DMS53 treated with DMSO at 0.1 percent for 48 hours (cell line): Measurements from ENCODE around the gene ARHGAP26.
A peak's percentile ranks its signal among the peaks of the same experiment; 100 is the strongest.

ENCODE experiments used
- DNase-seq: peaks from one replicate; lab custom pipeline; 2025; ENCODE audit not compliant: unreplicated experiment; lab: John Stamatoyannopoulos, UW

ARHGAP26 gene

GRCh38 chr5:143054480-143054941 is 284.3 kb downstream of the ARHGAP26 start:
- no peak for DNase-seq

DNA sequence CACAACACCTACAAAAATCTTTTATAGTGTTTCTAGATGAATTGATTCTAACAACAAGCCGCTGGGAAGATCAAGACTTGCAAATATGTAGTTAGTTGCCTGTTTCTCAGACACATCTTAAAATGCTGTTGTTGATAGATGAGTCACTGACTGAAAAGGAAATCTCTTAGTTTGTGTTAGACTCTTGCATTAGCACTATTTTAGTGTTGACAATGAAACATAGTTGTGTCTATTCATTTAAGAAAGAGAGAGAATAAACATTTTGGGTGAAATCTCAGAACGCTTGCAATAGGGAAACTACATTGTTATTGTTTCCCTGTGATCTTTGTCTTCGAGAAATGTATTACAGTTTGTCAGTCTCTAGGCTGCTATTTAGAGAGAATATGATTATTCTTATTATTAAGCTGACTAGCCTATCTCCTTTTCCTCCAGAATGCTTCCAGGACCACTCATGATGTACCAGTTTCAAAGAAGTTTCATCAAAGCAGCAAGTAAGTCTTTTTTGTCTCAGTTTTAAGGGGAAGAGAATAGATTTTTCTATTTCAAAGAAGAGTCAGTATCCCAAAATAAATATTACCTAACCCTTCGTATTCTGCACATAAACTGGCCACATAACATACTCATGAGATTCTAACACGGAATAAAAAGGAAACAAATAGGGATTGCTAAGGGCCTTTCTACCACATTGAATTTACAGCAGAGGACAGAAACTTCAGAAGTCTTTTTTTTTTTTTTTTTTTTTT is 285.6 kb downstream of the ARHGAP26 start:
- DNase-seq, result no peak

DNA sequence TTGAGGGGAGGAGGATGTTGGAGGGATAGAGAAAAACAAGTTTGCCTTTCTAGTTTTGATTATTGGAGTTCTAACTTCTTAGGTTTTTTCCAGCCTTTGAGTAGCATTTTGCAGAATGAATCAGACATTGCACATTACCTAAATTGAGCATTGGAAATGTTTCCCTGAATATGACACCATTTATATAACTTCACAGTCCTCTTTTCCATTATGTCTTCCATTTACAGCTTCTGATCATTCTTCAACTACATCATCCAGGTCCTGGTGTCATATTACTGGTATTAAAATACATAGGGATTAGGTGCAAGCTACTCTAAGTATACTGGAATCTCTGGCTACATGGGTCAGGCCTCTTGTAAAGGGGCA is 286.1 kb downstream of the ARHGAP26 start:
- no peak for DNase-seq

GRCh38 chr5:143056792-143057579 is 286.8 kb downstream of the ARHGAP26 start:
- no peak for DNase-seq

- no peak for DNase-seq
These were observed 287.4 kb downstream of the ARHGAP26 start for GRCh38 chr5:143057580-143057999.

GRCh38 chr5:143059355-143059754 is 289.2 kb downstream of the ARHGAP26 start:
- DNase-seq, result no peak

DNA sequence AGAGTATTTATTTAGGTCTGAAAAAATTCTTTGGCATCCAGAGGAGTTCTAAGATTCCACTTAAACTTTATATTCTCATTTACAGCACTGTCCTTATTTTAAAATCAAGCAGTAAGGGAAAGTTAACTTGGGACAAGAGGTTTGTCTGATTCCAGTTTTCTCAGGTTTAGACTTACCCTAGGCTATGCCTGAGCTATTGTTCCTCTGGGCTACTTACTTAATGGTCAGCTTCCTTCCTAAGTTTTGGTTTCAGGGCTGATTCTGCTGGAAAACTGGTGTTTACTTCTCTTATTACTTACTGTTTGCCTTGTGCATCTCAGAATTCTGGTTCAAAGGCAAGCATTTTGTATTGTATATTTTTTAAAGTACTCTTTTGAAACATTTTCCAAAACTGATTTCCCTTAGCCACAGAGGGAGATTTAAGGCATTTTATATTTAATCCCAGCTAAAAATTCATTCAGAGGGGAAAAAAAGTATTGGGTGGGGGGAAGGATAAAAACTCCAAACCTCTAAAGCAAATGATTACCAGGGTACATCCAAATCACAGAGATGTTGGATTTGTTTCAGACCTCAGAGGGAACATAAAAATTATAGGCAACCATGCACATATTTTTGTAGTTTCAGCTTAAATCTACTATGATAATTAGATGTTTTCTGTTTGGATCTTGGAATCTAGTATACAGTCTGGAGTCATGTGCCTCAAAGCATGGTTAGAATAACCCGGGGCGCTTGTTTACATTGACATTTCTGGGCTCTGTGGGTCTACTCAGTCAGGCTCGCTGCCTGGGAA is 290.0 kb downstream of the ARHGAP26 start:
- no peak for DNase-seq

DNA sequence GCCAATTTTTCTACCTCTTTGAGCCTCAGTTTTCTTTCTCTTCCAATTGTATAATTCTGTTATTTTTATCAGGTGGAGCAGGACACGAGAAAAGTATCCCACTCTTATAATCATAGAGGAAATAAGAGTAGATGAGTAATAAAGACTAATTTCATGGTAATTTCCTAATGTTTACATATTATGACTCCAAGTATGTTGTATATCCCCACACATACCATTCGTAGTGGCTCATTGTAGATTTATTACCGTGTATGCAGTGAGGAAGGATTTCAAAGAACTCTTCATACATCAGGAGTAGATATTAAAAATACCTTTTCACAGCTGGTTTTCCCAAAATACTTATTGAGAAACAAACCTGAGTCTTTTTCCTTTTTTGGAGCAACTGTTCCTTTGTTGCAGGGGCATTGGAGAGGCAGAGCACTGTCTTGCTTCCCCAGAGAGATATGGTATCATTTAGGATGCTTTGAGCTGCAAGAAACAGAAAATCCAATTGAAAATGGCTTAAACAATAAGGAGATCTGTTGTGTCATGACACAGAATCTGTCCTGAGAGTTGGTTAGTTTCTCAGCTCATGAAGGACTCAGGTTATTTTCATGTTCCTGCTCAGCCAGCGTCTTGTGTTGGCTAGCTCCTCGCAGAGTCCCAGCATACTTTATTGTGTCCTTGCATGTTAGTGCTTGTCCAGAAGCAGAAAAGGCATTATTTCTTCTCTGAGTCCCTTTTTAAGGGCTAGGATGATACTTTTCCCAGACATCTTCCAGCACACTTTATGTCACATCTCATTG is 291.2 kb downstream of the ARHGAP26 start:
- DNase-seq, result no peak

DNA sequence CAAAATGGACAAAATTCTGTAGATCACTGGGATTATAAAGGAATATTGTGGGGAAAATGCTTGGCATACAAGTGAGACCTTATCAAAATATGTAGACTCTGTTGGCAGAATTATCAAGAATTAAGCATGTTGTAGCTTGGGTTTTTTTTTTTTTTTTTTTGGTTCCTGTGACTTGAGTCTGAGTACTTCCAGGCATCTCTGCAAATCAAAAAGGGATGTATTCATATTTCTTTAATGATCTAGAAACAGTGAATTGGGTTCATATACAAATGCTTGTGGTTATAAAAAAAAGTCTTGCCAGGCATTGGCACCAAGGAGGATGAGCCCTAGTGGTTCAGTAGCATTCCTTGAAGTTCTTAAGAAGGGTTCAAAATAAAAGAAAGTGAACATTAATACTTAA is 292.2 kb downstream of the ARHGAP26 start:
- no peak for DNase-seq

DNA sequence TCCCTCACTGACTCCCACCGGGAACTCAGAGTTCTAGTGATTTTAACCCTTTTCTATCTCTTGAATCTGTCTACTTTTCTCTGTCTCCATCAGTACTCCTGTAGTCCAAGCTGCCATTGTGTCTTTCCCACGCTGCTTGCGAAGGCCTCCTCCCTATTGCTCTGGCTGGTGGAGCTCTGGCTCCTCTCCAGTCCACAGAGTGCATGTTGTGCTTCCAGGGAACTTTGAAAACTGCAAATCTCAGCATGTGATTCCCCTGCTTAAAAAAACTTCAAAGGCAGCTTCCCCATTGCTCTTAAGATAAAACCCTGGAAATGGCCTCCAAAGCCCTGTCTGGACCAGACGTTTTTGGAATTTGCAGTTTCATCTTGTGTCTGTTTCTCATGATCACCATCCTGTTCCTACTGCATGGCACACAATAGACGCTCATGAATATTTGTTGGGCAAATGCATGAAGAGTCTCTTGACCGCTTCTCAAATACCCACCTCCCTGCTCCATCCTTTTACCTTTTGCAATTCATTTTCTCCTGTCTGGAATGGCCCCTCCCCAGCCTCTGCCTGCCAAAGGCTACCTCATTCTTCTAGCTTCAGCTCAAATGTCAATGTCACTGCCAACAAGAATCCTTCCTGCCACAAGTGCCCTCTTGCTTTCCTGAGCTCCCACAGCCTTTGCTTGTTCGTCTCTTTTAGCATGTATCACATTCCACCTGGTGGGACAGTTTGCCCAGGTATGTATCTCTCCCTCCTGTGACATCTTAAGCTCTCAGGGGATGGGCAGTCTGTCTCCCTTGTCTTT is 293.2 kb downstream of the ARHGAP26 start:
- no peak for DNase-seq

GRCh38 chr5:143064218-143064641 is 294.1 kb downstream of the ARHGAP26 start:
- no peak for DNase-seq

GRCh38 chr5:143064676-143065075 is 294.5 kb downstream of the ARHGAP26 start:
- no peak for DNase-seq

GRCh38 chr5:143065185-143065965 is 295.2 kb downstream of the ARHGAP26 start:
- peak; percentile 72 for DNase-seq

DNA sequence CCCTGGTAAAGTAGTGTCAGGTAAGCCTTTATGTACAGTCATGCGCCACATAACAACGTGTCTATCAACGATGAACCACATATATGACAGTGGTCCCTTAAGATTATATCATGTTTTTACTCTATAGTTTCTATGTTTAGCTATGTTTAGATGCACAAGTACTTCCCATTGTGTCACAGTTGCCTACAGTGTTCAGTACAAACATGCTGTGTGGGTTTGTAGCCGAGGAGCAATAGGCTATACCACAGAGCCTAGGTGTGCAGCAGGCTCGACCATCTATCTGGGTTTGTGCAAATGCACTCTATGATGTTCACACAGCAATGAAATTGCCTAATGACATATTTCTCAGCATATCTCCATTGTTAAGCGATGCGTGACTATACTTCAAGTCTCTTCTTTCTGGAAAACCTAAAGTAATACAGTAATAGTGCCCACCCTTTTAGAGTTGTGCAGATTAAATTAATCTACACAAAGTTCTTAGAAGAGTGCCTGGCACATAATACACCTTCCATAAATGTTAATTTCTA is 295.9 kb downstream of the ARHGAP26 start:
- peak; percentile 20 for DNase-seq

GRCh38 chr5:143066556-143067281 is 296.5 kb downstream of the ARHGAP26 start:
- peak; percentile 75 for DNase-seq

GRCh38 chr5:143068712-143069111 is 298.5 kb downstream of the ARHGAP26 start:
- no peak for DNase-seq

DNA sequence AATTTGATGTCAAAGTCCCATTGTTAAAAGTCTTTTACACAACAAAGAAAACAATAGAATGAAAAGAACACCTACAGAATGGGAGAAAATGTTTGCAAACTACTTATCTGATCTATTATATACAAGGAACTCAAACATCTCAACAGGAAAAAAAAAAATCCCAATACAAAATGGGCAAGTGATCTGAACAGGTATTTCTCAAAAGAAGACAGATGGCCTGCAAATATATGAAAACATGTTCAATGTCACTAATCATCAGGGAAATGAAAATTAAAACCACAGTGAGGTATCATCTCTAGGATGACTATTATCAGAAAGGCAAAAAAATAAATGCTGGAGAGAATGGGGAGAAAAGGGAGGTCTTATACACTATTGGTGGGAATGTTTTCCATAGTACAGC is 301.8 kb downstream of the ARHGAP26 start:
- no peak for DNase-seq

DNA sequence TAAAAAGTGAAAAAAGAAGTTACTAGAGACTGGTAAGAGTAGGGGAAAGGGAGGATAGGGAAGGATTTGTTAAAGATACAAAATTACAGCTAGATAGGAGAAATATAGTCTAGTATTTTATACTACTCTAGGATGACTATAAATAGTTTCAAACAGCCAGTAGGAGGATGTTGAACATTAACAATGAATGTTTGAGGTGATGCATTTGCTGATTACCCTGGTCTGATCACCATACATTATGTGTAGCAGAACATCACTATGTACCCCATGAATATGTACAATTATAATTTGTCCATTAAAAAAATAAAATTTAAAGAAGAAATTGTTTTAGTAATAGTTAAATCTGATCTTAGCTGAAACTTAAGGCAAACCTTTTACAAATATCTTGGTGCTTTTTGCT is 302.6 kb downstream of the ARHGAP26 start:
- DNase-seq, result no peak
